Activated CD8-positive, alpha-beta T cell treated with anti-CD3 and anti-CD28 coated beads, Interleukin-2, amount 10 ng/mL, durations not matched to agents 7 days and 5 days (primary cell): Measurements from ENCODE around the gene DIPK1C. TPM values are rescaled to one million over a fixed set of nuclear protein-coding genes. Genes with fewer than 3 reads are reported as not detected.

Source experiments
- ATAC-seq: fragments of 150-1000 bp; cut with Tn5 transposase; one replicate; pipeline ENCODE4 v1.10.0; 2021; ENCODE audit warnings: moderate library complexity
- CTCF ChIA-PET: fragments of 350-600 bp; sonication (Branson Sonifier 250); formaldehyde crosslinking; loops from one replicate; lab custom pipeline; 2021; ENCODE audit warnings: antibody characterized with exemption; lab: Charles Lee
- POLR2A ChIA-PET: fragments of 350-600 bp; sonication (Branson Sonifier 250); formaldehyde crosslinking; loops from one replicate; lab custom pipeline; 2021; ENCODE audit warnings: antibody characterized with exemption; lab: Charles Lee
- DNase-seq: peaks from one replicate; pipeline ENCODE4 v3.0.0-alpha.2; 2020
- H3K27ac Mint-ChIP-seq: one replicate; pipeline ENCODE4 v1.8.0; 2021; ENCODE audit warnings: mild to moderate bottlenecking, mixed read lengths
- H3K27me3 Mint-ChIP-seq: one replicate; pipeline ENCODE4 v1.8.0; 2021; ENCODE audit warnings: low read depth, mixed read lengths
- H3K36me3 Mint-ChIP-seq: one replicate; pipeline ENCODE4 v1.8.0; 2021; ENCODE audit warnings: low read depth, mixed read lengths
- H3K4me1 Mint-ChIP-seq: one replicate; pipeline ENCODE4 v1.8.0; 2021; ENCODE audit warnings: low read depth, mixed read lengths
- H3K4me3 Mint-ChIP-seq: one replicate; pipeline ENCODE4 v1.8.0; 2021; ENCODE audit warnings: mild to moderate bottlenecking, mixed read lengths
- H3K9me3 Mint-ChIP-seq: one replicate; pipeline ENCODE4 v1.8.0; 2022; ENCODE audit warnings: mixed read lengths; ENCODE audit not compliant: insufficient read depth
- total RNA-seq, 2 experiments: library from RNA; stranded (reverse); gene quantifications; one replicate each; pipeline ENCODE4 v1.2.3, GENCODE V29; 2021

The DIPK1C gene
- total RNA-seq, 2 experiments from 2014 or later, result not detected

DNA sequence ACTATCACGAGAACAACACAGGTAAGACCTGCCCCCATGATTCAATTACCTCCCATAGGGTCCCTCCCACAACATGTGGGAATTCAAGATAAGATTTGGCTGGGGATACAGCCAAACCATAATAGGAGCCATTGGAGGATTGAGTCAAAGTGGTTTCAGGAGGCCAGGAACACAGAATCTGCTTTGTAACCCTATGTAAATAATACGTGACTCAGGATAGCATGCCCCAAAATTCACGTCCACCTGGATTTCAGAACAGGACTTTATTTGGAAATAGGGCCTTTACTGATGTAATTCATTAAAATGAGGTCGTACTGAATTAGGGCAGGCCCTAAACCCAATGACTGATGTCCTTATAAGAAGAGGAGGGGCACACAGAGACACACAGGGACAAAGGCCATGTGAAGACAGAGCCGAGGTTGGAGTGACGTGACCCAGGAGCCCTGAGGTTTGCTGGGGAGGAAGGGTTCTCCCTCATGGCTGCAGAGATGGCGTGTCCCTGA is 23.1 kb upstream of the DIPK1C start:
- ATAC-seq (no peak), DNase-seq (no peak)
- Mint-ChIP-seq H3K4me3 (no peak overlapping the region), H3K27me3 (peaks cover 6% of the 10 kb centered on the region), H3K27ac (no peak overlapping the region), H3K36me3 (no peaks in the 10 kb centered on the region), H3K4me1 (peaks cover 8% of the 10 kb centered on the region), H3K9me3 (no peaks in the 10 kb centered on the region)
- ChIA-PET CTCF (no interaction called here), POLR2A (no interaction called here)

DNA sequence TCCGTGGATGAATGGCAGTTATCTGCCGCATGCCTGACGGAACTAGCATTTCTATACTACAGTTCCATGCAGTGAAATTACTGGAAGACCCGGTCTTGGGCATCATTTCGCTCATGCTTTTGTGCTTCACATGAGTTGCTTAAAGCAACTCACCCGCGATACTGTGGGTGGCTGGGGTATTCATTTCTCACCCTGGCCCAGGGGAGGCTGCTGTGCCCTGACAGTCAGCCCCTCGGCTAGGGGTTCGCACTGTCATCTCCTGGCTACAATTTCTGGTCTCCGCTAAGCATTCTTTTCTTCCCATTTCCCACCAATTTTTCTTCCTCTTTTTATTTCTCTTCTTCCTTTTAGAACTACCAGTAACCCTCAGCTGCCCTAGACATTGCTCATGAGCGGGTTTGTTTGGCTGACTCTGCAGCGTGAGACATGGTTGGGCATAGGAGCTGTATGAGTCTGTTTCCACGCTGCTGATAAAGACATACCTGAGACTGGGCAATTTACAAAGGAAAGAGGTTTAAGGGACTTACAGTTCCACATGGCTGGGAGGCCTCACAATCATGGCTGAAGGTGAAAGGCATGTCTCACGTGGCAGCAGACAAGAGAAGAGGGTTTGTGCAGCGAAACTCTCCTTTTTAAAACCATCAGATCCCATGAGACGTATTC is 22.5 kb upstream of the DIPK1C start:
- Mint-ChIP-seq H3K9me3 (no peaks in the 10 kb centered on the region), H3K4me3 (no peak overlapping the region), H3K4me1 (peaks cover 4% of the 10 kb centered on the region), H3K36me3 (no peaks in the 10 kb centered on the region), H3K27ac (no peak overlapping the region), H3K27me3 (peaks cover 6% of the 10 kb centered on the region)
- ChIA-PET CTCF (no interaction called here), POLR2A (no interaction called here)
- DNase-seq (no peak), ATAC-seq (no peak)

- CTCF ChIA-PET, result interaction anchor here (0.8 kb wide), 1 partner anchor 15 kb away, joined by 3 read pairs; no protein-coding TSS in a partner anchor
- H3K27ac Mint-ChIP-seq, result no peak overlapping the region
- H3K4me1 Mint-ChIP-seq, result no peaks in the 10 kb centered on the region
- H3K27me3 Mint-ChIP-seq, result peaks cover 8% of the 10 kb centered on the region
- no peaks in the 10 kb centered on the region for H3K36me3 Mint-ChIP-seq
- POLR2A ChIA-PET, result no interaction called here
- no peak for ATAC-seq
- DNase-seq, result no peak
- no peak overlapping the region for H3K4me3 Mint-ChIP-seq
- no peaks in the 10 kb centered on the region for H3K9me3 Mint-ChIP-seq
Measured at GRCh38 chr18:74478880-74479279, 21.8 kb upstream of the DIPK1C start.

DNA sequence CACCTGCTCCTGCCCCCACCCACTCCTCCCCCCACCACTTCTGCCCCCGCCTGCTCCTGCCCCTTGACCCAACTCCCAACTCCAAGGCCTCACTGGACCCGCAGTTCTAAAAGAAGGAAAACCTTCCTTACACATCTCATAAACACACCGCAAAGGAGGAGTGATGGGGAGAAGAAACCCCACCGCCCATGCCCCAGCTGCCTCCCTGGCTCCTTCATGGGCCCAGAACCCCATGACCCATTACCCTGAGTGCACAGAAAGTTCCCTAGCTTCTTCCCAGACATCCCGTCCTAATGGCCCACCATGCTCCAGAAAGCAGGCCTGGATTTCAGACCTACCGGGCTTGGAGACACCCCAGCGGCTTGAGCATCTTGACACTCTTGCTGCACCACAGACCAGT is 21.2 kb upstream of the DIPK1C start:
- Mint-ChIP-seq H3K4me3 (no peak overlapping the region), H3K36me3 (no peaks in the 10 kb centered on the region), H3K9me3 (no peaks in the 10 kb centered on the region), H3K27ac (no peak overlapping the region), H3K27me3 (peaks cover 8% of the 10 kb centered on the region), H3K4me1 (no peaks in the 10 kb centered on the region)
- ATAC-seq (no peak), DNase-seq (no peak)
- ChIA-PET CTCF (interaction anchor here (0.8 kb wide), 1 partner anchor 15 kb away, joined by 3 read pairs; no protein-coding TSS in a partner anchor), POLR2A (no interaction called here)

GRCh38 chr18:74477771-74478170 is 20.7 kb upstream of the DIPK1C start:
- H3K27me3 Mint-ChIP-seq, result peaks cover 7% of the 10 kb centered on the region
- H3K27ac Mint-ChIP-seq, result no peak overlapping the region
- POLR2A ChIA-PET, result no interaction called here
- H3K4me1 Mint-ChIP-seq, result no peaks in the 10 kb centered on the region
- CTCF ChIA-PET, result interaction anchor here (0.8 kb wide), 1 partner anchor 16 kb away, joined by 3 read pairs; no protein-coding TSS in a partner anchor
- no peaks in the 10 kb centered on the region for H3K36me3 Mint-ChIP-seq
- ATAC-seq (no peak), DNase-seq (no peak)
- H3K4me3 Mint-ChIP-seq, result no peak overlapping the region
- H3K9me3 Mint-ChIP-seq, result no peaks in the 10 kb centered on the region

DNA sequence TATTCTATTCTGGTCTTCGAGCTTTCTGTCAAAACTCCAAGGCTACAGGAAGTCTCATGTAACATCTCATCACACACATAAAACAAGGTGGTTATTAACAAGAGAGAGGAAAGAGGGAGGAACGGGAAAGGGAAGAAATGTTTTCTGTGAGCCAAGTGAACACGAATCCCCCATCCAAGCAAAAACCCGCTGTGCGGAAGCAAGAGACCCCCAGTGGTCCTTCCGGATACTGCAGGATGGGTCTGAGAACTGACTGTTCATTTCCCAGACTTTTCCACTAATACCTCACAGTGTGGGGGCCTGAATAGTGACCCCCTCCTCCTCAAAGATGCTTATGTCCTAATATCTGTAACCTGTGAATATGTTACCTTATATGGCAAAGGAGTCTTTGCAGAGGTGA is 19.0 kb upstream of the DIPK1C start:
- DNase-seq (peak; percentile 33), ATAC-seq (no peak)
- peaks cover 5% of the 10 kb centered on the region for H3K27me3 Mint-ChIP-seq
- POLR2A ChIA-PET, result no interaction called here
- CTCF ChIA-PET, result interaction anchor here (0.9 to 1.3 kb wide), 7 partner anchors 9 to 122 kb away, joined by 3 to 5 read pairs (median 3); no protein-coding TSS in a partner anchor
- no peaks in the 10 kb centered on the region for H3K36me3 Mint-ChIP-seq
- no peak overlapping the region for H3K27ac Mint-ChIP-seq
- H3K4me3 Mint-ChIP-seq, result no peak overlapping the region
- H3K9me3 Mint-ChIP-seq, result no peaks in the 10 kb centered on the region
- no peaks in the 10 kb centered on the region for H3K4me1 Mint-ChIP-seq

DNA sequence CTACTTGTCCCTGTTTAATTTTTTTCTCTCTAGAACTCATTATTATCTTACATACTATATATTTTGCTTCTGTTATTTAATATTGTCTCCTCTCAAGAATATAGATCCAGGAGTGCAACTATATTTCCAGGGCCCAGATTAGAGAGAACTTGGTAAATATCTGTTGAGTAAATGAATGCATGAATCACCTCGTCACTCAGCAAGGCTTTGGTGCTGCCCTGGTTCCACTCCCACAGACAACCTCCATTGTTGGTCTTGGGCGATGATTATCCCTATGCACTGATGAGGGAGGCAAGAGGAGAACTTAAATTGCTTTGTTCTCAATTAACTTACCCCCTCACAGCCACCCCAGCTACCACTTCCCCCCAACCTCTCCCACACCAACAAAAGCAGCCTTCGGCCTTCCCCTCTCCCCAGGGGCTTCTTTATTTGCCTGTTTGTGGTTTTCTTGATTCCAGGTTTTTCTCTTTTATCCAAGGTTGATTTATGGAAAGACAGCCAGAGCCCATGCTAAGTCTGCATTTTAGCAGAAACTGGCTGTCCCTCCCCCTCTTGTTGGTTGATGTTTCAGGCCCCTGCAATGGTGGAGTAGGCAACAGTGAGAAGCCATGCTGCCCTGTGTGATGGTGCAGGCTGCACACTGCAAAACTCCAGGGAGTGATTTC is 17.0 kb upstream of the DIPK1C start:
- CTCF ChIA-PET, result no interaction called here
- H3K27me3 Mint-ChIP-seq, result peaks cover 16% of the 10 kb centered on the region
- POLR2A ChIA-PET, result no interaction called here
- H3K27ac Mint-ChIP-seq, result no peak overlapping the region
- DNase-seq (no peak), ATAC-seq (no peak)
- H3K4me3 Mint-ChIP-seq, result no peak overlapping the region
- H3K9me3 Mint-ChIP-seq, result peaks cover 6% of the 10 kb centered on the region
- no peaks in the 10 kb centered on the region for H3K36me3 Mint-ChIP-seq
- no peaks in the 10 kb centered on the region for H3K4me1 Mint-ChIP-seq

- ChIA-PET POLR2A (no interaction called here), CTCF (no interaction called here)
- ATAC-seq, result no peak
- Mint-ChIP-seq H3K27me3 (peaks cover 23% of the 10 kb centered on the region), H3K9me3 (peaks cover 6% of the 10 kb centered on the region), H3K27ac (no peak overlapping the region), H3K4me1 (no peaks in the 10 kb centered on the region), H3K36me3 (no peaks in the 10 kb centered on the region), H3K4me3 (no peak overlapping the region)
- no peak for DNase-seq
Measured at GRCh38 chr18:74472312-74472711, 15.2 kb upstream of the DIPK1C start.

- no peak overlapping the region for H3K27ac Mint-ChIP-seq
- no peak overlapping the region for H3K4me3 Mint-ChIP-seq
- POLR2A ChIA-PET, result no interaction called here
- peaks cover 6% of the 10 kb centered on the region for H3K9me3 Mint-ChIP-seq
- ATAC-seq (no peak), DNase-seq (no peak)
- H3K4me1 Mint-ChIP-seq, result no peaks in the 10 kb centered on the region
- H3K27me3 Mint-ChIP-seq, result peaks cover 30% of the 10 kb centered on the region
- H3K36me3 Mint-ChIP-seq, result no peaks in the 10 kb centered on the region
- CTCF ChIA-PET, result no interaction called here
Measured at GRCh38 chr18:74468547-74469061, 11.5 kb upstream of the DIPK1C start.

DNA sequence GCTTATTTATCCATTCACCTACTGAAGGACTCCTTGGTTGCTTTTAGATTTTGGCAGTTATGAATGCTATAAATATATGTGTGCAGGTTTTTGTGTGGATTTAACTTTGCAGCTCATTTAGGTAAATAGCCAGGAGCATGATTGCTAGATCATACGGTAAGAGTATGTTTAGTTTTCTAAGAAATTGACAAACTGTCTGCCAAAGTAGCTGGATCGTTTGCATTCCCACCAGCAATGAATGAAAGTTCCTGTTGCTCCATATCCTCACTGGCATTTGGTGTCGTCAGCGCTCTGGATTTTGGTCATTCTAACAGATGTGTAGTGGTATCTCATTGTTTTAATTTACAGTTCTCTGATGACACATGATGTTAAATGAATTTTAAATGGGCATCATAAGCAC is 8.7 kb upstream of the DIPK1C start:
- Mint-ChIP-seq H3K9me3 (peaks cover 6% of the 10 kb centered on the region), H3K4me3 (no peak overlapping the region), H3K27ac (no peak overlapping the region), H3K27me3 (peaks cover 33% of the 10 kb centered on the region), H3K4me1 (no peaks in the 10 kb centered on the region), H3K36me3 (no peaks in the 10 kb centered on the region)
- no peak for DNase-seq
- no peak for ATAC-seq
- ChIA-PET CTCF (interaction anchor here (0.8 to 1.4 kb wide), 4 partner anchors 10 to 124 kb away, joined by 3 to 5 read pairs (median 4); no protein-coding TSS in a partner anchor), POLR2A (no interaction called here)

DNA sequence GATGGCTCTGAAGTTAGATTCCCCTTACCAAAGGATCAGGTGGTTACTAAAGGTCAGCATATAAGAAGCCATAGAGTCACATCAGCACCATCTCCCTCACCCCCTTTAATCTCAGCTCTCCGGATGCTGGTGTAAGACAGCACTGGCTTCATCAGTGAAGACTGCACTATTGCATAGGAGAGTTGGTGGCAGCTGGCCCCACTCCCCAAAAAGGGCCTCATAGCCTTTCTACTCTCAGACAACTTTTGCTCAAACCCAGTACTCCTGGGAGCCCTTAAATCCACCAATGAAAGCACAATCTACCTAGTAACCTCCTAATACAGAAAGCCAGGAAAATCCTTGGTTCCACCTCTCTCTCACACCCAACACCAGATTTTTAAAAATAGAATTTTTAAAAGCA is 6.9 kb upstream of the DIPK1C start:
- DNase-seq, result no peak
- Mint-ChIP-seq H3K9me3 (no peaks in the 10 kb centered on the region), H3K27ac (no peak overlapping the region), H3K36me3 (no peaks in the 10 kb centered on the region), H3K4me3 (no peak overlapping the region), H3K27me3 (peaks cover 32% of the 10 kb centered on the region), H3K4me1 (no peaks in the 10 kb centered on the region)
- POLR2A ChIA-PET, result no interaction called here
- no peak for ATAC-seq
- CTCF ChIA-PET, result no interaction called here

GRCh38 chr18:74463254-74463653 is 6.1 kb upstream of the DIPK1C start:
- Mint-ChIP-seq H3K27me3 (peaks cover 34% of the 10 kb centered on the region), H3K36me3 (no peaks in the 10 kb centered on the region), H3K4me3 (no peak overlapping the region), H3K4me1 (peaks cover 1% of the 10 kb centered on the region), H3K27ac (no peak overlapping the region), H3K9me3 (no peaks in the 10 kb centered on the region)
- ChIA-PET CTCF (no interaction called here), POLR2A (no interaction called here)
- DNase-seq (no peak), ATAC-seq (no peak)
